Ovary (tissue), 9 donors: ENCODE measurements around the gene TNS1. TPM values are rescaled to one million over a fixed set of nuclear protein-coding genes. Genes with fewer than 3 reads are reported as not detected.

Experiments used
- DNase-seq, 5 donors: peaks; one replicate each; pipeline ENCODE4 v3.0.0-alpha.2; 2019 to 2020
- H3K27ac ChIP-seq, 2 donors: fragments of 200-600 bp; one replicate each; pipeline versions ENCODE4 v1.5.1 to v1.8.0; 2019 to 2022
- H3K27me3 ChIP-seq: fragments of 200-600 bp; one replicate; pipeline ENCODE4 v1.8.0; 2022
- H3K36me3 ChIP-seq: fragments of 200-600 bp; sonication (generic); one replicate; pipeline ENCODE4 v1.5.1; 2019
- H3K4me1 ChIP-seq: one replicate; pipeline ENCODE4 v1.8.1; 2013; ENCODE audit warnings: mild to moderate bottlenecking, moderate library complexity; ENCODE audit not compliant: insufficient read depth
- H3K4me3 ChIP-seq: fragments of 200-600 bp; sonication (generic); one replicate; pipeline ENCODE4 v1.5.1; 2017
- H3K9me3 ChIP-seq, 2 donors: fragments of 200-600 bp in 1 of 2; sonication (generic) in 1 of 2; one replicate each; pipeline versions ENCODE4 v1.5.1 to v1.8.1; 2013 to 2019; ENCODE audit warnings: mild to moderate bottlenecking in 1 of 2, moderate library complexity in 1 of 2
- CTCF ChIP-seq, 3 donors: fragments of 450-650 bp in 2 of 3; fragments of 200-600 bp in 1 of 3; IDR thresholded peaks; one replicate each; pipeline versions ENCODE4 v1.5.1 to v1.8.0; 2016 to 2022; ENCODE audit warnings: antibody characterized with exemption in 3 of 3, mild to moderate bottlenecking in 1 of 3
- EP300 ChIP-seq: sonication (generic); formaldehyde crosslinking; IDR thresholded peaks from one replicate; pipeline ENCODE4 v1.6.1; 2017; ENCODE audit warnings: antibody characterized with exemption
- POLR2A ChIP-seq: fragments of 450-650 bp; IDR thresholded peaks from one replicate; pipeline ENCODE4 v1.6.1; 2017; ENCODE audit warnings: antibody characterized with exemption, mild to moderate bottlenecking, moderate library complexity
- WGBS, 3 donors: extraction: QIAGEN DNeasy Blood & Tissue Kit in 1 of 3; methylation state at CpG; one replicate each; pipeline versions ENCODE4 v1.1.5 to v1.1.7; 2013 to 2017; 5-methylcytosine and 5-hydroxymethylcytosine counted together
- intact Hi-C, 4 donors: fragments of 100-400 bp; cut with DNase I; formaldehyde crosslinking; loops; one replicate each; pipeline versions ENCODE4 v1.11.0 to v1.15.1; 2022 to 2023
- polyA plus RNA-seq, 2 donors: library from polyadenylated mRNA; stranded (reverse); fragments of 200-250 nt in 1 of 2; fragments of 350-450 nt in 1 of 2; fragmentation: Illumina TruSeq in 1 of 2; extraction: RNeasy Lipid Tissue Mini Kit (QIAGEN cat#74804) in 1 of 2; gene quantifications; one replicate each; pipeline ENCODE4 v1.2.3, GENCODE V29; 2013 to 2014
- total RNA-seq, 7 donors: library from RNA; depleted of rRNA in 2 of 7; stranded (reverse); fragments of >200 nt in 2 of 7; fragmentation: NEBNext Ultra II Directional in 3 of 7; extraction: Animal tissue kit (Norgen Biotek cat#: 25700) in 3 of 7; gene quantifications; one replicate each; pipeline versions ENCODE4 v1.1.0 to v1.2.4, GENCODE V29; 2016 to 2023
- donor health status: DM: no; HTN: no; CAD: no; lungs with moderate emphysema.
- donor health status: DM: no; HTN: no; CAD: no.
- donor health status: Bipolar disorder and iron deficiency.
- donor health status: DM: yes; HTN: yes; CAD: no.
- donor health status: DM: no; HTN: no; CAD: no.
- donor health status: DM: yes; HTN: yes; CAD: no.

Gene TNS1
- total and polyA plus RNA-seq, 9 donors: 140 to 568 (median 356) TPM

- DNase-seq: peak; percentile 36 to 57 (median 50)
- Histone ChIP-seq H3K4me1 (peaks cover 66% of the 10 kb centered on the region), H3K4me3 (no peak overlapping the region), H3K9me3 (no peaks in the 10 kb centered on the region), H3K27ac (peak overlapping the region in 1 of 2 donors; percentile 58), H3K27me3 (no peaks in the 10 kb centered on the region), H3K36me3 (no peaks in the 10 kb centered on the region)
- intact Hi-C loops: no loop called here
- 68 to 71% (median 71%) methylated on average over 10 of the region's 10 CpGs for WGBS, 3 donors
- TF ChIP-seq EP300: no peak
- no peak for TF ChIP-seq CTCF (IDR thresholded peaks at IDR 0.05)
- TF ChIP-seq POLR2A: no peak
Observed at GRCh38 chr2:217950401-217950871, 52.4 kb downstream of the TNS1 start.

GRCh38 chr2:217949447-217949846, 53.3 kb downstream of the TNS1 start:
- Histone ChIP-seq H3K9me3 (no peaks in the 10 kb centered on the region), H3K4me1 (peaks cover 58% of the 10 kb centered on the region), H3K27me3 (no peaks in the 10 kb centered on the region), H3K36me3 (no peaks in the 10 kb centered on the region), H3K4me3 (no peak overlapping the region), H3K27ac (peak overlapping the region in 1 of 2 donors; percentile 3)
- intact Hi-C loops: no loop called here
- DNase-seq: no peak
- TF ChIP-seq EP300 (no peak), POLR2A (no peak), CTCF (IDR thresholded peaks at IDR 0.05) (no peak)

- intact Hi-C loops: no loop called here
- TF ChIP-seq POLR2A (no peak), CTCF (IDR thresholded peaks at IDR 0.05) (no peak), EP300 (no peak)
- peak in 3 of 5 donors; percentile 12 to 27 (median 17) for DNase-seq
- 61 to 66% (median 62%) methylated on average over 6 of the region's 6 CpGs for WGBS, 3 donors
- peak overlapping the region in 1 of 2 donors; percentile 3 for H3K27ac ChIP-seq
- H3K9me3 ChIP-seq: no peaks in the 10 kb centered on the region
- peaks cover 54% of the 10 kb centered on the region for H3K4me1 ChIP-seq
- no peak overlapping the region for H3K4me3 ChIP-seq
- no peaks in the 10 kb centered on the region for H3K27me3 ChIP-seq
- H3K36me3 ChIP-seq: no peaks in the 10 kb centered on the region
Observed at GRCh38 chr2:217948897-217949296, 53.9 kb downstream of the TNS1 start.

GRCh38 chr2:217948351-217948791, 54.4 kb downstream of the TNS1 start:
- intact Hi-C loops: no loop called here
- Histone ChIP-seq H3K4me3 (no peak overlapping the region), H3K36me3 (no peaks in the 10 kb centered on the region), H3K4me1 (peaks cover 50% of the 10 kb centered on the region), H3K9me3 (no peaks in the 10 kb centered on the region), H3K27ac (peak overlapping the region in 1 of 2 donors; percentile 2), H3K27me3 (no peaks in the 10 kb centered on the region)
- DNase-seq: peak in 4 of 5 donors; percentile 14 to 28 (median 18)
- TF ChIP-seq CTCF (IDR thresholded peaks at IDR 0.05): no peak
- TF ChIP-seq EP300: no peak
- TF ChIP-seq POLR2A: no peak
- 85 to 90% (median 87%) methylated on average over 4 of the region's 4 CpGs for WGBS, 3 donors
